HL-60 (cell line): ENCODE data around the gene RTN4RL1.

Source experiments
- DNase-seq, 2 experiments: peaks; one replicate each; pipeline ENCODE4 v3.0.0-alpha.2; 2010 to 2020; ENCODE audit warnings: low read depth in 1 of 2, low spot score in 1 of 2
- H3K27ac ChIP-seq: fragments of 250-450 bp; sonication (Bioruptor Pico); replicated peaks from 2 replicates; pipeline ENCODE4 v1.5.1; 2020; ENCODE audit warnings: mild to moderate bottlenecking, moderate library complexity
- H3K27me3 ChIP-seq: fragments of 250-450 bp; sonication (Bioruptor Pico); 2 replicates; pipeline ENCODE4 v1.5.1; 2021; ENCODE audit warnings: mild to moderate bottlenecking, moderate library complexity; ENCODE audit not compliant: insufficient read depth, poor library complexity, severe bottlenecking
- H3K4me3 ChIP-seq: replicated peaks from 2 replicates; pipeline ENCODE4 v1.5.1; 2011; ENCODE audit warnings: mild to moderate bottlenecking, control low read depth, low read length; ENCODE audit not compliant: insufficient read depth
- GABPA ChIP-seq: IDR thresholded peaks from 2 replicates; pipeline ENCODE4 v1.6.1; 2012; ENCODE audit warnings: low read depth
- POLR2AphosphoS5 ChIP-seq: IDR thresholded peaks from 2 replicates; pipeline ENCODE4 v1.6.1; 2012; ENCODE audit warnings: low read depth
- SPI1 ChIP-seq: IDR thresholded peaks from 2 replicates; pipeline ENCODE4 v1.6.1; 2012; ENCODE audit warnings: low read depth, mild to moderate bottlenecking, borderline replicate concordance
- microRNA-seq: library from miRNA; unstranded; fragments of <30 nt; microRNA quantifications from one replicate; pipeline ENCODE4, GENCODE V29; 2018
- TF ChIP-seq, protein P1 (sequence below): IDR thresholded peaks from one replicate; pipeline ENCODE4 v1.5.1; 2011; ENCODE audit warnings: low read length, control low read depth, inconsistent platforms; ENCODE audit not compliant: insufficient read depth
- TF ChIP-seq, protein P2 (sequence below): IDR thresholded peaks from 2 replicates; pipeline ENCODE4 v1.6.1; 2012; ENCODE audit warnings: low read depth; ENCODE audit not compliant: insufficient replicate concordance

Gene RTN4RL1

DNA sequence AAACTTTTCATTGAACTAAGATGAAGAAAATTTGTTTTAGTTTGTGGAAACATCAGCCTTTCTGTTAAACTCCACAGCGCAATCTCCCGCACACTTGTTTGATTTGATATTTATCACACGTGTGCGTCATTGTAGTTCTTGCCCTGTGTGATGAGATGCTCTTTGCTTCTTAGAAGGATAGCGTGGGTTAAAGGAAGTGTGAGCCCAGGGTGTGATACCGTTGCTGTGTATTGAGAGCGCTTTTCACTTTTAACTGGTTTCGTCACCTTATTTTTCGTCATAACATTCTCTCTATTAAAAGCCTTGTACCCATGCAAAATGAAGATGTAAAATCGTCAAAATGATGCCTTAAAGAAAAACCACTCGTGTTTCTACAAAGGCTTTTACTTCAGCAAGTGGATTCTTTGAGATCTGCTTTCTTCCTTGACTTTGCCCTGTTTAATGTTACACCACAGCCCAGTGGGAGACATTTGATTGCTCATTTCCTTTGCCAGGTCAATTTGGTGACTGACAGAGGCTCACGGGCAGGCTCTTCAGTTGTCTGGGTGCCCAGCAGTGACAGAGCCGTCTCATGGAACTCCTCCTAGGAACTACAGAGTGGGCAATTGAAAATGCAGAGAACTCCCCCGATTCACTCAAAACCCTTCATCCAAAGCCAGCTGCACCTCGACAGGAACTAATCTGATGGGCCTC lies 134.2 kb downstream of the RTN4RL1 start:
- H3K4me3 ChIP-seq = no peak overlapping the region
- TF ChIP-seq, protein P1, sequence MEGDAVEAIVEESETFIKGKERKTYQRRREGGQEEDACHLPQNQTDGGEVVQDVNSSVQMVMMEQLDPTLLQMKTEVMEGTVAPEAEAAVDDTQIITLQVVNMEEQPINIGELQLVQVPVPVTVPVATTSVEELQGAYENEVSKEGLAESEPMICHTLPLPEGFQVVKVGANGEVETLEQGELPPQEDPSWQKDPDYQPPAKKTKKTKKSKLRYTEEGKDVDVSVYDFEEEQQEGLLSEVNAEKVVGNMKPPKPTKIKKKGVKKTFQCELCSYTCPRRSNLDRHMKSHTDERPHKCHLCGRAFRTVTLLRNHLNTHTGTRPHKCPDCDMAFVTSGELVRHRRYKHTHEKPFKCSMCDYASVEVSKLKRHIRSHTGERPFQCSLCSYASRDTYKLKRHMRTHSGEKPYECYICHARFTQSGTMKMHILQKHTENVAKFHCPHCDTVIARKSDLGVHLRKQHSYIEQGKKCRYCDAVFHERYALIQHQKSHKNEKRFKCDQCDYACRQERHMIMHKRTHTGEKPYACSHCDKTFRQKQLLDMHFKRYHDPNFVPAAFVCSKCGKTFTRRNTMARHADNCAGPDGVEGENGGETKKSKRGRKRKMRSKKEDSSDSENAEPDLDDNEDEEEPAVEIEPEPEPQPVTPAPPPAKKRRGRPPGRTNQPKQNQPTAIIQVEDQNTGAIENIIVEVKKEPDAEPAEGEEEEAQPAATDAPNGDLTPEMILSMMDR = no peak
- TF ChIP-seq POLR2AphosphoS5 (no peak), SPI1 (no peak), GABPA (no peak)
- TF ChIP-seq, protein P2, sequence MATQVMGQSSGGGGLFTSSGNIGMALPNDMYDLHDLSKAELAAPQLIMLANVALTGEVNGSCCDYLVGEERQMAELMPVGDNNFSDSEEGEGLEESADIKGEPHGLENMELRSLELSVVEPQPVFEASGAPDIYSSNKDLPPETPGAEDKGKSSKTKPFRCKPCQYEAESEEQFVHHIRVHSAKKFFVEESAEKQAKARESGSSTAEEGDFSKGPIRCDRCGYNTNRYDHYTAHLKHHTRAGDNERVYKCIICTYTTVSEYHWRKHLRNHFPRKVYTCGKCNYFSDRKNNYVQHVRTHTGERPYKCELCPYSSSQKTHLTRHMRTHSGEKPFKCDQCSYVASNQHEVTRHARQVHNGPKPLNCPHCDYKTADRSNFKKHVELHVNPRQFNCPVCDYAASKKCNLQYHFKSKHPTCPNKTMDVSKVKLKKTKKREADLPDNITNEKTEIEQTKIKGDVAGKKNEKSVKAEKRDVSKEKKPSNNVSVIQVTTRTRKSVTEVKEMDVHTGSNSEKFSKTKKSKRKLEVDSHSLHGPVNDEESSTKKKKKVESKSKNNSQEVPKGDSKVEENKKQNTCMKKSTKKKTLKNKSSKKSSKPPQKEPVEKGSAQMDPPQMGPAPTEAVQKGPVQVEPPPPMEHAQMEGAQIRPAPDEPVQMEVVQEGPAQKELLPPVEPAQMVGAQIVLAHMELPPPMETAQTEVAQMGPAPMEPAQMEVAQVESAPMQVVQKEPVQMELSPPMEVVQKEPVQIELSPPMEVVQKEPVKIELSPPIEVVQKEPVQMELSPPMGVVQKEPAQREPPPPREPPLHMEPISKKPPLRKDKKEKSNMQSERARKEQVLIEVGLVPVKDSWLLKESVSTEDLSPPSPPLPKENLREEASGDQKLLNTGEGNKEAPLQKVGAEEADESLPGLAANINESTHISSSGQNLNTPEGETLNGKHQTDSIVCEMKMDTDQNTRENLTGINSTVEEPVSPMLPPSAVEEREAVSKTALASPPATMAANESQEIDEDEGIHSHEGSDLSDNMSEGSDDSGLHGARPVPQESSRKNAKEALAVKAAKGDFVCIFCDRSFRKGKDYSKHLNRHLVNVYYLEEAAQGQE = no peak
- DNase-seq = no peak
- no peaks in the 10 kb centered on the region for H3K27me3 ChIP-seq
- no peak overlapping the region for H3K27ac ChIP-seq

DNA sequence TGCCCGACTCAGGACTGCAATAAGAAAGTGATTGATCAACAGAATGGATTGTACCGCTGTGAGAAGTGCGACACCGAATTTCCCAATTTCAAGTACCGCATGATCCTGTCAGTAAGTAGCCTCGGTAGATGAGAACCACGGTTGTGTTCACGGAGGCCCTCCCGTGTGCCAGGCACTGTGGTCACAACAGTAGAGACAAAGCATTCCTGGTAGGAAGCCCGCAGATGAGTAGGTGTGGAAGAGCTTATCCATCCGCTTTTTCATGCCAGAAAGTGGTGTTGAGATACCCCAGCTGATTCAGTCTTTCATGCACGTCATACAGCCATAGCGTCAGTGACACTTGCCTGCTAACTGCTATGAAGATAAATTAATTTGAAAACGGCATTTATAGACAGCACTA lies 136.4 kb downstream of the RTN4RL1 start:
- Histone ChIP-seq H3K4me3 (no peak overlapping the region), H3K27me3 (no peaks in the 10 kb centered on the region), H3K27ac (no peak overlapping the region)
- no peak for DNase-seq
- TF ChIP-seq POLR2AphosphoS5 (no peak), SPI1 (no peak), GABPA (no peak)
- TF ChIP-seq, protein P1 = no peak
- TF ChIP-seq, protein P2 = no peak

Small RNAs within 50 kb of the gene (microRNA-seq; reads per million reads assigned to microRNA genes)
- gene MIR132 (297 reads per million, percentile 79 among the genes with 10 or more reads in this experiment), gene MIR212 (38.3 reads per million, percentile 56 among the genes with 10 or more reads in this experiment)
